Measurements from ENCODE around the gene TTYH2.

TTYH2 gene

GRCh38 chr17:74177018-74177450 is 36.3 kb upstream of the TTYH2 start:
- Histone ChIP-seq H3K23ac (ENCODE audit: low read length in 2 of 2) (no peak overlapping the region), H3K79me1 (replicated peaks; ENCODE audit: low read length, poor library complexity, severe bottlenecking) (no peaks in the 10 kb centered on the region), H4K91ac (ENCODE audit: low read length) (no peak overlapping the region), H3K4me1 (ENCODE audit: control insufficient read depth, insufficient read depth, low read depth, low read length) (peaks cover 9% of the 10 kb centered on the region), H3K9ac (ENCODE audit: low read length) (no peak overlapping the region), H2AK5ac (ENCODE audit: low read length, severe bottlenecking) (no peak overlapping the region), H3K4ac (ENCODE audit: low read depth in 1 of 2, low read length in 2 of 2) (no peak overlapping the region), H3K27ac (ENCODE audit: low read length, poor library complexity, severe bottlenecking) (peak overlapping the region; percentile 21), H4K8ac (ENCODE audit: low read length) (no peak overlapping the region), H3K4me3 (ENCODE audit: insufficient read depth in 1 of 2, low read depth in 1 of 2, low read length in 2 of 2) (no peak overlapping the region), H2BK12ac (ENCODE audit: low read length in 2 of 2) (no peak overlapping the region), H3K18ac (ENCODE audit: low read depth in 1 of 2, low read length in 2 of 2) (no peak overlapping the region), H3K27me3 (ENCODE audit: control insufficient read depth in 1 of 2, insufficient read depth in 1 of 2, low read length in 2 of 2) (peaks cover 35 to 73% of the 10 kb centered on the region in 2 experiments), H2BK120ac (ENCODE audit: low read depth, low read length) (no peak overlapping the region), H3K9me3 (ENCODE audit: control insufficient read depth, low read length) (no peaks in the 10 kb centered on the region), H3K36me3 (ENCODE audit: control insufficient read depth in 1 of 2, insufficient read depth in 2 of 2, low read depth in 1 of 2, low read length in 2 of 2) (no peaks in the 10 kb centered on the region), H2BK15ac (ENCODE audit: low read depth, poor library complexity, severe bottlenecking) (no peak overlapping the region), H3K4me2 (ENCODE audit: low read length, poor library complexity, severe bottlenecking) (no peak overlapping the region), H2BK5ac (ENCODE audit: low read depth, low read length, poor library complexity, severe bottlenecking) (no peak overlapping the region), H2AFZ (ENCODE audit: low read depth, low read length) (no peak overlapping the region), H3K14ac (ENCODE audit: low read length in 2 of 2) (no peak overlapping the region)
- peak; percentile 8 for DNase-seq
- WGBS = no CpG with 5 or more reads among the region's 1 CpG

GRCh38 chr17:74179576-74179975 is 33.8 kb upstream of the TTYH2 start:
- Histone ChIP-seq H3K4ac (ENCODE audit: low read depth in 1 of 2, low read length in 2 of 2) (no peak overlapping the region), H3K27ac (ENCODE audit: low read length, poor library complexity, severe bottlenecking) (no peak overlapping the region), H4K91ac (ENCODE audit: low read length) (no peak overlapping the region), H3K4me2 (ENCODE audit: low read length, poor library complexity, severe bottlenecking) (no peak overlapping the region), H3K18ac (ENCODE audit: low read depth in 1 of 2, low read length in 2 of 2) (no peak overlapping the region), H3K14ac (ENCODE audit: low read length in 2 of 2) (no peak overlapping the region), H3K79me1 (replicated peaks; ENCODE audit: low read length, poor library complexity, severe bottlenecking) (no peaks in the 10 kb centered on the region), H3K4me3 (ENCODE audit: insufficient read depth in 1 of 2, low read depth in 1 of 2, low read length in 2 of 2) (no peak overlapping the region), H3K23ac (ENCODE audit: low read length in 2 of 2) (no peak overlapping the region), H2AK5ac (ENCODE audit: low read length, severe bottlenecking) (no peak overlapping the region), H2AFZ (ENCODE audit: low read depth, low read length) (no peak overlapping the region), H3K27me3 (ENCODE audit: control insufficient read depth in 1 of 2, insufficient read depth in 1 of 2, low read length in 2 of 2) (peaks cover 33 to 71% of the 10 kb centered on the region in 2 experiments), H3K4me1 (ENCODE audit: control insufficient read depth, insufficient read depth, low read depth, low read length) (peaks cover 9% of the 10 kb centered on the region), H3K9ac (ENCODE audit: low read length) (no peak overlapping the region), H4K8ac (ENCODE audit: low read length) (no peak overlapping the region), H2BK120ac (ENCODE audit: low read depth, low read length) (no peak overlapping the region), H2BK15ac (ENCODE audit: low read depth, poor library complexity, severe bottlenecking) (no peak overlapping the region), H2BK12ac (ENCODE audit: low read length in 2 of 2) (no peak overlapping the region), H3K36me3 (ENCODE audit: control insufficient read depth in 1 of 2, insufficient read depth in 2 of 2, low read depth in 1 of 2, low read length in 2 of 2) (no peaks in the 10 kb centered on the region), H3K9me3 (ENCODE audit: control insufficient read depth, low read length) (no peaks in the 10 kb centered on the region), H2BK5ac (ENCODE audit: low read depth, low read length, poor library complexity, severe bottlenecking) (no peak overlapping the region)
- DNase-seq = no peak
- 58% methylated on average over 4 of the region's 4 CpGs for WGBS

- Histone ChIP-seq H2BK12ac (ENCODE audit: low read length in 2 of 2) (no peak overlapping the region), H3K79me1 (replicated peaks; ENCODE audit: low read length, poor library complexity, severe bottlenecking) (no peaks in the 10 kb centered on the region), H2BK120ac (ENCODE audit: low read depth, low read length) (no peak overlapping the region), H3K27ac (ENCODE audit: low read length, poor library complexity, severe bottlenecking) (no peak overlapping the region), H3K4me1 (ENCODE audit: control insufficient read depth, insufficient read depth, low read depth, low read length) (peaks cover 9% of the 10 kb centered on the region), H3K23ac (ENCODE audit: low read length in 2 of 2) (no peak overlapping the region), H2AK5ac (ENCODE audit: low read length, severe bottlenecking) (no peak overlapping the region), H3K18ac (ENCODE audit: low read depth in 1 of 2, low read length in 2 of 2) (no peak overlapping the region), H3K14ac (ENCODE audit: low read length in 2 of 2) (no peak overlapping the region), H3K4ac (ENCODE audit: low read depth in 1 of 2, low read length in 2 of 2) (no peak overlapping the region), H3K4me3 (ENCODE audit: insufficient read depth in 1 of 2, low read depth in 1 of 2, low read length in 2 of 2) (no peak overlapping the region), H4K8ac (ENCODE audit: low read length) (no peak overlapping the region), H3K27me3 (ENCODE audit: control insufficient read depth in 1 of 2, insufficient read depth in 1 of 2, low read length in 2 of 2) (peaks cover 30 to 66% of the 10 kb centered on the region in 2 experiments), H4K91ac (ENCODE audit: low read length) (no peak overlapping the region), H2BK15ac (ENCODE audit: low read depth, poor library complexity, severe bottlenecking) (no peak overlapping the region), H3K9me3 (ENCODE audit: control insufficient read depth, low read length) (no peaks in the 10 kb centered on the region), H3K36me3 (ENCODE audit: control insufficient read depth in 1 of 2, insufficient read depth in 2 of 2, low read depth in 1 of 2, low read length in 2 of 2) (no peaks in the 10 kb centered on the region), H2BK5ac (ENCODE audit: low read depth, low read length, poor library complexity, severe bottlenecking) (no peak overlapping the region), H2AFZ (ENCODE audit: low read depth, low read length) (no peak overlapping the region), H3K9ac (ENCODE audit: low read length) (no peak overlapping the region), H3K4me2 (ENCODE audit: low read length, poor library complexity, severe bottlenecking) (no peak overlapping the region)
- 70% methylated on average over 8 of the region's 8 CpGs for WGBS
- DNase-seq = no peak
Observed at GRCh38 chr17:74180336-74180735, 33.0 kb upstream of the TTYH2 start.

- Histone ChIP-seq H3K4me2 (ENCODE audit: low read length, poor library complexity, severe bottlenecking) (no peak overlapping the region), H3K14ac (ENCODE audit: low read length in 2 of 2) (no peak overlapping the region), H3K27ac (ENCODE audit: low read length, poor library complexity, severe bottlenecking) (no peak overlapping the region), H2BK120ac (ENCODE audit: low read depth, low read length) (no peak overlapping the region), H3K4me1 (ENCODE audit: control insufficient read depth, insufficient read depth, low read depth, low read length) (peaks cover 9% of the 10 kb centered on the region), H2AK5ac (ENCODE audit: low read length, severe bottlenecking) (no peak overlapping the region), H3K27me3 (ENCODE audit: control insufficient read depth in 1 of 2, insufficient read depth in 1 of 2, low read length in 2 of 2) (peaks cover 25 to 67% of the 10 kb centered on the region in 2 experiments), H2AFZ (ENCODE audit: low read depth, low read length) (no peak overlapping the region), H2BK5ac (ENCODE audit: low read depth, low read length, poor library complexity, severe bottlenecking) (no peak overlapping the region), H2BK15ac (ENCODE audit: low read depth, poor library complexity, severe bottlenecking) (no peak overlapping the region), H2BK12ac (ENCODE audit: low read length in 2 of 2) (no peak overlapping the region), H3K18ac (ENCODE audit: low read depth in 1 of 2, low read length in 2 of 2) (no peak overlapping the region), H3K9me3 (ENCODE audit: control insufficient read depth, low read length) (no peaks in the 10 kb centered on the region), H3K4me3 (ENCODE audit: insufficient read depth in 1 of 2, low read depth in 1 of 2, low read length in 2 of 2) (no peak overlapping the region), H4K8ac (ENCODE audit: low read length) (no peak overlapping the region), H3K23ac (ENCODE audit: low read length in 2 of 2) (no peak overlapping the region), H4K91ac (ENCODE audit: low read length) (no peak overlapping the region), H3K79me1 (replicated peaks; ENCODE audit: low read length, poor library complexity, severe bottlenecking) (no peaks in the 10 kb centered on the region), H3K9ac (ENCODE audit: low read length) (no peak overlapping the region), H3K36me3 (ENCODE audit: control insufficient read depth in 1 of 2, insufficient read depth in 2 of 2, low read depth in 1 of 2, low read length in 2 of 2) (no peaks in the 10 kb centered on the region), H3K4ac (ENCODE audit: low read depth in 1 of 2, low read length in 2 of 2) (no peak overlapping the region)
- WGBS = 81% methylated on average over 2 of the region's 4 CpGs
- DNase-seq = no peak
Observed at GRCh38 chr17:74181341-74181740, 32.0 kb upstream of the TTYH2 start.
